ENCODE results near the gene HPX. TPM values are rescaled to one million over a fixed set of nuclear protein-coding genes. Genes with fewer than 3 reads are reported as not detected.

HPX gene
- total RNA-seq, 4 donors from 2014 or later: 0.33 to 0.67 TPM; not detected in 2

DNA sequence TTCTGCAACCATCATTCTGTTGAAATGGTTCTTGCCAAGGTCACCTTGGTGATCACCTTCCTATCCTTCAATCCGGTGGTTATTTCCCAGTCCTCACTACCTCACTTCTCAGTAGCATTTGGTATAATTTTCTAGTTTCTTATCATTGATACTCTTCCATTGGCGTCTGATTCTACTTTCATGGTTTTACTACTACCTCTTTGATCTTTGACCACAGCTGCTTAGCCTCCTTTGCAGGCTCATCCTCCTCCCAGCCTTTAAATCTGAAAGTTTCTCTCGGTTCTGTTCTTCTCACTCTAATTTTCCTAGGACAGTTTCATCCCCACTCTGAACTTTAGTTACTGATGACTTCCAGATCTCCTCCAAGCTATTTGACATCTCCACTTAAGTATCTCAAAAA lies 45.5 kb upstream of the HPX start:
- no peaks in the 10 kb centered on the region for H3K27me3 ChIP-seq
- H3K4me1 ChIP-seq: peaks cover 6 to 8% of the 10 kb centered on the region in 2 donors
- H3K9me3 ChIP-seq: no peaks in the 10 kb centered on the region
- TF ChIP-seq POLR2A (IDR thresholded peaks at IDR 0.05): no peak
- no peak for TF ChIP-seq CTCF (IDR thresholded peaks at IDR 0.05)
- peaks cover 0 to 14% of the 10 kb centered on the region in 2 donors for H3K36me3 ChIP-seq
- H3K27ac ChIP-seq: no peak overlapping the region
- no peak for DNase-seq
- WGBS, 2 donors: 90 to 95% methylated on average over 3 of the region's 3 CpGs
- intact Hi-C loops (cut with DNase I): no loop called here
- H3K4me3 ChIP-seq (replicated peaks in 1 of 3): no peak overlapping the region

- intact Hi-C loops (cut with DNase I): no loop called here
- Histone ChIP-seq H3K9me3 (no peaks in the 10 kb centered on the region), H3K4me1 (peaks cover 6 to 9% of the 10 kb centered on the region in 2 donors), H3K36me3 (peaks cover 0 to 14% of the 10 kb centered on the region in 2 donors), H3K4me3 (replicated peaks in 1 of 3) (no peak overlapping the region), H3K27me3 (no peaks in the 10 kb centered on the region), H3K27ac (no peak overlapping the region)
- no peak for DNase-seq
- TF ChIP-seq POLR2A (IDR thresholded peaks at IDR 0.05) (no peak), CTCF (IDR thresholded peaks at IDR 0.05) (no peak)
- 80 to 83% methylated on average over 3 of the region's 3 CpGs for WGBS, 2 donors
Observed at GRCh38 chr11:6485661-6486060, 44.9 kb upstream of the HPX start.

- WGBS, 2 donors: 91 to 95% methylated on average over 6 of the region's 6 CpGs
- peaks cover 6 to 15% of the 10 kb centered on the region in 2 donors for H3K36me3 ChIP-seq
- H3K27ac ChIP-seq: no peak overlapping the region
Observed at GRCh38 chr11:6483015-6483414, 42.2 kb upstream of the HPX start.

GRCh38 chr11:6482441-6482840 lies 41.7 kb upstream of the HPX start:
- intact Hi-C loops (cut with DNase I): loop anchor here (5.0 kb wide), 1 partner anchor 135 kb away; the partner anchor contains the start of gene TPP1
- no peak for TF ChIP-seq CTCF (IDR thresholded peaks at IDR 0.05)
- TF ChIP-seq POLR2A (IDR thresholded peaks at IDR 0.05): no peak
- peak overlapping the region in 1 of 3 donors; percentile 67 for H3K27ac ChIP-seq
- no peak for DNase-seq
- peak overlapping the region in 1 of 3 donors; percentile 74 for H3K4me3 ChIP-seq (replicated peaks in 1 of 3)
- H3K4me1 ChIP-seq: peaks cover 15 to 19% of the 10 kb centered on the region in 2 donors
- H3K9me3 ChIP-seq: no peaks in the 10 kb centered on the region
- WGBS, 2 donors: 88 to 92% methylated on average over 4 of the region's 4 CpGs
- no peaks in the 10 kb centered on the region for H3K27me3 ChIP-seq
- H3K36me3 ChIP-seq: peaks cover 9 to 17% of the 10 kb centered on the region in 2 donors

More at GRCh38 chr11:6483015-6483414, 42.2 kb upstream of the HPX start:
- intact Hi-C loops (cut with DNase I): loop anchor here (5.0 kb wide), 1 partner anchor 134 kb away; the partner anchor contains the start of gene TPP1
- TF ChIP-seq POLR2A (IDR thresholded peaks at IDR 0.05) (no peak), CTCF (IDR thresholded peaks at IDR 0.05) (no peak)
- Histone ChIP-seq H3K27me3 (no peaks in the 10 kb centered on the region), H3K4me1 (peaks cover 15 to 19% of the 10 kb centered on the region in 2 donors), H3K4me3 (replicated peaks in 1 of 3) (no peak overlapping the region), H3K9me3 (no peaks in the 10 kb centered on the region)
- DNase-seq: no peak

DNA sequence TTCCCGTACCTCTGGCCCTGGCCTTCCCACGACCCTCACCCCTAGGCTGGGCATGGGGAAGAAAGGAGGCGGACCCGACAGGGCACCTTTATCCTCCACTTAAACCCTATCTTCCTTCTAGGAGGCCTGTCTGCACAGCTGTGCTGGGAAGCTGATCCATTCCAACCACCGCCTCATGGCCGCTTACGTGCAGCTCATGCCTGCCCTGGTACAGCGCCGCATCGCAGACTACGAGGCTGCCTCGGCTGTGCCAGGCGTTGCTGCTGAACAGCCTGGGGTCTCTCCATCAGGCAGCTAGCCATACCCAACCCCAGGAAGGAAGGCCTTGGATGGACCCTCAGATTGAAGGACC lies 41.1 kb upstream of the HPX start:
- 9 to 13% methylated on average over 13 of the region's 13 CpGs for WGBS, 2 donors
- H3K36me3 ChIP-seq: peaks cover 14 to 20% of the 10 kb centered on the region in 2 donors
- H3K27me3 ChIP-seq: no peaks in the 10 kb centered on the region
- no peak for DNase-seq
- peaks cover 15 to 19% of the 10 kb centered on the region in 2 donors for H3K4me1 ChIP-seq
- no peaks in the 10 kb centered on the region for H3K9me3 ChIP-seq
- intact Hi-C loops (cut with DNase I): loop anchor here (5.0 kb wide), 1 partner anchor 135 kb away; the partner anchor contains the start of gene TPP1
- no peak for TF ChIP-seq CTCF (IDR thresholded peaks at IDR 0.05)
- TF ChIP-seq POLR2A (IDR thresholded peaks at IDR 0.05): no peak
- H3K27ac ChIP-seq: peak overlapping the region; percentile 55 to 92 (median 67)
- peak overlapping the region; percentile 44 to 74 (median 60) for H3K4me3 ChIP-seq (replicated peaks in 1 of 3)

Measured in thyroid gland (tissue), 4 donors.